NCI-H146 treated with DMSO at 0.1 percent for 48 hours (cell line): ENCODE measurements around the gene EFCAB5.
A peak's percentile ranks its signal among the peaks of the same experiment; 100 is the strongest.
"Not testable (repeated sequence)": the region's sequence is repeated elsewhere in the genome, so short reads cannot be mapped to it uniquely, and the experiment has no call there.

Source experiments
- DNase-seq: peaks from one replicate; lab custom pipeline; 2025; ENCODE audit not compliant: unreplicated experiment; lab: John Stamatoyannopoulos, UW

Gene EFCAB5

DNA sequence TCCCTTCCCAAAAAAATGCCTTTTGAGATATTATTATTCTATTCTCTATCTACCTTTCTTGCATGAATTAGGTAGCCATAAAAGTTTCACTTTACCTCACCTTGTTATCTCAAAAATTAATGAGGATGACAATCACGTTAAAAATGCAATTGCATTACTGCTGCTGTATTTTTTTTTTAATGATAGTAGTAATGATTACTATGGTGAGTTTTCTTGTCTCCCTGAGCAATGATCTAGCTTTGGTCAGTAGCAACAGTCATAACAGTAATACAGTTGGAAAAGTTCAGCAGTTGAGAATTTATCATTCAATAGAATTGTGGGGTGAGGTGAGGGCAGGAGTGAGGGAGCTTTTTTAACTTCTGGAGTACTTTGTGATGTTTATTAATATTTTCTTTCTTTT is at the start of gene EFCAB5:
Gene EFCAB5 (plus strand): TSS at position 301 of the 400 bp plus-strand sequence. CDS start 163 bp downstream, outside the sequence.
- DNase-seq, result no peak

DNA sequence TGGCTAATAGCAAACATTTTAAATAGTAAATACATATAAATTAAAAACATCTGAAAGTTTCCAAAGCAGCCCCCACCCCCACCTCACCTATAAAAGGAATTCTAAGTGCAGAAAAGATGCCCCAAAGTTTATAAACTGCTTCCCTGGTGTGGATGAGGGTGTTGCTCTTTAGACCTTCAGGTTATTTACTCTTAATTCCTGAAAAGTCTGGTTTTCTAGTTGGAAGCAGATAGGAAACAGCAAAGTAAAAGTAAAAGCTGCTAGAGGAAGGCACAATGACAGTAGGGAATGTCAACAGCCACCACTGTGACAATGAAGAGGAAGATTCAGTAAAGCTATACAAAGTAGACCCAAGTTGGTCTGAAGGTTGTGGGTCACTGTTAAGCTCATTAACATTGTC is 49.2 kb upstream of the EFCAB5 start:
- DNase-seq, result no peak

DNA sequence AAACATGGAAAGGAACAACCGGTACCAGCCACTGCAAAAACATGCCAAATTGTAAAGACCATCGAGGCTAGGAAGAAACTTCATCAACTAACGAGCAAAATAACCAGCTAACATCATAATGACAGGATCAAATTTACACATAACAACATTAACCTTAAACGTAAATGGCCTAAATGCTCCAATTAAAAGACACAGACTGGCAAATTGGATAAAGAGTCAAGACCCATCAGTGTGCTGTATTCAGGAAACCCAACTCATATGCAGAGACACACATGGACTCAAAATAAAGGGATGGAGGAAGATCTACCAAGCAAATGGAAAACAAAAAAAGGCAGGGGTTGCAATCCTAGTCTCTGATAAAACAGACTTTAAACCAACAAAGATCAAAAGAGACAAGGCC is 44.3 kb upstream of the EFCAB5 start:
- not testable (repeated sequence) for DNase-seq

DNA sequence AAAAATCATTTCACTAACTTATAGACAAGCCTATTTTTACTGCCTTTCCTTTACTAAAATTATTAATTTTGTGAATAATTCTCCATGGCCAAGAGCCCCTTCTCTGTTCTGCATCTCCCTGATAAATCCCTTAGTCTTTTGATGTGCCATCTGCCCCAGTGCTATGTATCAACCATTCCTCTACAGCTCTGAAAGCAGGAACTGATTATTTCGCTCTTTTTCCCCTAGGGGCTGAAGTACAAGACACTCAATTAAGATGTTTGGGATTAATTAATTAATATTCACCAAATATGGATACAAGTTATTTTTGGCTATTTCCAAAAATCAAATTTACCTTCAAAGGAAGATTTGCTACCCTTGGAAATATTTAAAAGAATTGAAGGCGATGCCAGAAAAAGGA is 38.0 kb upstream of the EFCAB5 start:
- DNase-seq, result no peak

DNA sequence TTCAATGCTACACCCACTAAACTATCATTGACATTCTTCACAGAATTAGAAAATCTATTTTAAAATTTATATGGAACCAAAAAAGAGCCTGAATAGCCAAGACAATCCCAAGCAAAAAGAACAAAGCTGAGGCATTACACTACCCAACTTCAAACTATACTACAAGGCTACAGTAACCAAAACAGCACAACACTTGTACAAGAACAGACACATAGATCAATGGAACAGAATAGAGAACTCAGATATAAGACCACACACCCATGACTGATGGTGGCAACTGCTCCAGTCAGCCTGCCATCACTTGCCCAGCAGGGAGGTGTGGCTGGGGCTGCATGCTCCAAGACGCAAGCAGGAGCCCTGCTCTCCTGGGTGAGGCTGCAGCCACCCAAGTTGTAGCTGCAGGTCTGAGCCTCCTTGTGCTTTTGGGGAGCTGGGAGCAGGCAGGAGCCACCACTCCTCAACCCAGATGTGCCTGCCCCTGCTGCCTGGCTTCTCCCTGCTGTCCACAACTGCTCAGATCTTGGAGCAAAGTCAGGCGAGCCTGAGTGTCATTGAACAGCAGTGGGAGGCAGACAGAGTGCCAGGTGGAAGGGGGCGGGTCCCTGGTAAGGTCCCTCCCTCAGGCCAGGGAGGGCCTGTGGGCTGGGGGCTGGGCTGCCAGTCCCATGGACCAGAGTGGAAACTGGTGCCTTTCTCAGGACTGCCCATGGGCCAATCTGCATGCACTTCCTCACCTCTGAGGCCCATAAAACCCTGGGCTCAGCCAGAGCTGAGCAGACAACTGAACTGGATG is 36.2 kb upstream of the EFCAB5 start:
- DNase-seq, result no peak

DNA sequence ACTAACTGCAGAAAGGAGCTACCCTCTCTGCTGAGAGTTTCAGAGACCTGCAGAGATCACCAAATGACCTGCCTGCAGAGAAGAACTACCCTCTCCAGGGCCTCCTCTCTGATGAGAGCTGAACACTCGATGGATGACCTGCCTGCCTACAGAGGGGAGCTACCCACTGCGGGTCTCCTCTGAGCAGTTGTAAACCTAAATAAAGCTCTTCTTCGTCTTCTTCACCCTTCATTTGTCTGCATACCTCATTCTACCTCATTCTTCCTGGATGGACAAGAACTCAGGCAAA is 35.6 kb upstream of the EFCAB5 start:
- no peak for DNase-seq

DNA sequence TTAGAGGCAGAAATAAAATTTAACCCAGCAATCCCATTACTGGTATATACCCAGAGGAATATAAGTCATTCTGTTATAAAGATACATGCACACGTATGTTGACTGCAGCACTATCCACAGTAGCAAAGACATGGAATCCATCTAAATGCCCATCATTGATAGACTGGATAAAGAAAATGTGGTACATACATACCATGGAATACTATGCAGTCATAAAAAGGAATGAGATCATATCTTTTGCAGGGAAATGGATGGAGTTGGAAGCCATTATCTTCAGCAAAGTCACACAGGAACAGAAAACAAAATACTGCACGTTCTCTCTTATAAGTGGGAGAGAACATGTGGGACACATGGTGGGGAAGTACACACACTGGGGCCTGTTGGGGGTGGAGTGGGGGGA is 34.5 kb upstream of the EFCAB5 start:
- DNase-seq, result no peak

DNA sequence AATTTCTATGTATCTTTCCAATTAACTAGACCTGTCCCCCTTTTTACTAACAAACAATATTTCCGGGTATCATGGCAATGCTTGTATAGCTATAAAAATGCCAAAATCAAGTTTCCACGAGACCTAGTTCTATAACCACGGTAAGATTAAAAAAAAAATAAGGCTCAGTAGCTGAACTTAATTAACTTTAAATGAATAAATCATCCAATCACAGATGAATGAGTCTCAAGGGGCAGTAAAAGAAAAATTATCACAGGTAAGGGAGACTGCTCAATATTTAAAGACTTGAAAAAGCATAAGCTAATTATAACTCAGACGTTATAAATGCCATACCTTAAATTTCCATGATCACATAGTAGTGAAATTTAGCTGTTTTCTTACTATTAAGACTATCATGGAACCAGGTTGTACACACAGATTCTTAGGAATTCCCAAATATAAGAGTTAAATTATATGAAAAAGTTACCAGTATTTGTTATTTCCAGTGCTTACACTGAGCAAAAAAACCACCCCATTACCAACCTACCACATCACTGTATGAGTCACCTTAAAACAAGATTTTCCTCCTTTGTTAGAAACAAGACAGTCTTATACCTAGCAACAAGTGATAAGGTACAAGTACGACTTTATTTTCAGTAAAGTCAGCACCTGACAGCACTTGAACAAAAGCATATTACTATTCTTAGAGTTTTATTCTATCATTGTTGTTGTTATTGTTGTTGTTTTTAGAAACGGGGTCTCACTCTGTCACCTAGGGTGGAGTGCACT is 32.0 kb upstream of the EFCAB5 start:
- DNase-seq, result no peak

DNA sequence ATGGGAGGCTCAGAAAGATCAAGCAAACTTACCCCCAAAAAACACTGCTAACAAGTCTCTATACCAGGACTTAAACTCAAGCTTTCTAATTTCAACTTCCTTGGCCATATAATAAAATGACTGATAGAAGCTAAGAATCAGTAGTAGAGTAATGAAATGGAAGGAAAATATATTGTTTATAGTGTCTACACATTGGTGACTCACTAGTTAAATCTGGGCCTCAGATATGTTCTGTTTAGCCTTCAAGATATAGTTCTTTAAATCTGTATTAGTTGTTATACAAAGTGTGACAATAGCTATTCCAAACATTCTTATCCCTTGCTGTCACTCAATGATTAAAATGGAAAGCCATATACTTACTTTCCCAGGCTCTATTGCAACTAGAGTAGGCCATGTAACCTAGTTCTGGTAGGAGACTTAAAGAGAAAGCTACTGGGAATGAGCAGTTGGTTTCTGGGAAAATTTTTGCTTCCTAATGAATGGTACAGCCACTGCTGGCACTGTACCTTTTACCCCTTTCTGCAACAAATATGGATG is 29.7 kb upstream of the EFCAB5 start:
- no peak for DNase-seq

DNA sequence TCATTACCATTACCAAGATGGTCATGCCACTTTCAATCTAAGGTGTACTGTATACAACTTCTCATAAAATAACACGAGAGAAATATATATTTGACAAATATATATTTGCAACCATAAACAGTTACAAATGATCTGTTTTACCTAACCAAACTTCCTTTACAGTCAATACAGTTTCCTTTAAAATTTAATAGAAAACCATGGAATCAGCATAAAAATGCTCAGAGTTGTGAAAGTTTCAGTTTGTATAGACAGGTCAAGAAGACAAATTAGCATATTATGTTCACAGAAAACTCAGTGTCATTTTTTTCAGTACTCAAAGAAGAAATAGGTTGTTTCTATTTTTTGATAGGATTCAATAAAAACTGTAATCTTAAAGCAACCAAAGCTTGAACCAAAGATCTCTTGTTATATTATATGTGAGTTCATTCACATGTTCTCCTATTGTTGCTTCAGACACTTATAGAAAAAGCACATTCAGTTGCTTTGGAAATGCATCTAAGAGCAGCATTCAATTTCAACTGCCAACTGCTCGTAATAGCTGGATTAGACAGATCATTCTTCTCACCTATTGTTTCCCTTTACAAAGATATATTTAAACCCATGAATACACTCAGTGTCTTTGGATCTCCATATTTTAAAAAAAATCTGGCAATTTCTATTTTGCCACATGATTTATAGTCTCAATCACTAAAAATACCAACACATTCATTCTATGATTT is 26.5 kb upstream of the EFCAB5 start:
- no peak for DNase-seq

DNA sequence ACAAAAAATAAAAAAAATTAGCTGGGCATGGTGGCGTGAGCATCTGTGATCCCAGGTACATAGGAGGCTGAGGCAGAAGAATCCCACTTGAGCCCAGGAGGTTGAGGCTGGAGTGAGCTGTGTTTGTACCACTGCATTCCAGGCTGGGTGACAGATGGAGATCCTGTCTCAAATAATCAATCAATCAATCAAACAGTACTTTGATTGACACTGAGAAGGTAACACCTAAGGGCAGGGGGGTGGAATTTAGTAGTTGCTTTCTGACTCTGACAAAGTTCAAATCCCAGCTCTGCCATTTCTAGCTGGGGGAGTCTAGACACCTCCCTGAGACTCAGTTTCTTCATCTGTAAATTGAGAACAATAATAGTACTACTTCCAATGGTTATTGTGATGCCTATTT is 23.4 kb upstream of the EFCAB5 start:
- DNase-seq, result no peak

DNA sequence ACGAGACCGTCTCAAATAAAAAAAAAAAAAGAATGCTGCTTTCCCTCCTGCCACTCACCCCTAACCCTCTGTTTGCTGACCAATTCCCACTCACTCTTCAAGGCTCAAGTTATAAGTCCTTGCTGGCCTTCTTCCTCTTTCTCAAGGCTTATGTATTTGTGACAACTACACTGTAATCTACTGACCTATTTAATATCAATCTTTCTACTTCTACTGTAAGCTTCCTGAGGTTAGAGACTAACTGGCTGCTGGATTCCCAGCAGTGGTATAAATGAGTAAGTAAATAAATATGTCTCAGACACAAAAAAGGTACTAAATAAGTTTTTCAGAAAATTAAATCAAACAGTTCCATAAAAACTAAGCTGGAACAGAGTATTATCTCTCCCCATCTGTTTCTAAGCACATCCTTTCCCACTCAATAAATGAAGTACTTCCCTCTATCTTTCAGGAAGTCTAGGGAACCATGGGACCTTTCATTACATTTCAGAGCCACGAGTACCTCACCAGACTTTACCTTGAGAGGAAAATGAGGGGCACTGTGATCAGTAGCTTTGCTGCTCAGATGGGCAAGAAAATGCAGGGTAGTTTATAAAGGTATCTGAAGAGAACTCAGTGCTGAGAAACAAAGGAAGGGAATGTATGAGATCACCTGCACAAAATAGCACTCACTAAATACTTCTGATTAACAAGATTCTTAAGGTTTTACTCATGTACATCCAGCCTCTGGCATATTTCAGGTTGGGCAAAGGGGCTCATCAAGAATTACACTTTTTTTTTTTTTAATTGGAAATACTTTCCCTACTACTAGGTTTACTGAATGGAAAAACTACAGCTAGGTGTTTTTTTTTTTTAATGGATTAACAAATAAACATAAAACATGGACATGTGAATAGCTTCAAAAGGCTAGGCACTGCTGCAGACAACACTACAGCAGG is 22.2 kb upstream of the EFCAB5 start:
- no peak for DNase-seq

DNA sequence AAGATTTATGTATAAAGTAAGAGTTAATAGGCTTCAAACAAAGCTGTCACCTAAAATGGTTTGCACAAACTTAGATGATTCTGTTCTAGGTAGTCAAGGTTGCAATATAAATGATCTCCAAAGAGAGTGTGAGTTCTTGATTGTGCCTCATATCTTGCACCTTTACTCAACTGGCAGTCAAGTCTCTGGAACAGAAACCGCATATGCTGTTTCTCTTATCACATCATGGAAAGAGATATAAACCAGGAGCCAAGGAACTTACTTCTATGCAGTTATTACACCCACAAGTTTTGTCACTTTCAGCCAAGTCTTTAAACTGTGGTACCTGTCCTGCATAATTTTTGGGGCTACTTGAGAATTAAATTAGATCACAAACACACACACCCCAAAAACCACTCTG is 16.6 kb upstream of the EFCAB5 start:
- DNase-seq, result no peak

DNA sequence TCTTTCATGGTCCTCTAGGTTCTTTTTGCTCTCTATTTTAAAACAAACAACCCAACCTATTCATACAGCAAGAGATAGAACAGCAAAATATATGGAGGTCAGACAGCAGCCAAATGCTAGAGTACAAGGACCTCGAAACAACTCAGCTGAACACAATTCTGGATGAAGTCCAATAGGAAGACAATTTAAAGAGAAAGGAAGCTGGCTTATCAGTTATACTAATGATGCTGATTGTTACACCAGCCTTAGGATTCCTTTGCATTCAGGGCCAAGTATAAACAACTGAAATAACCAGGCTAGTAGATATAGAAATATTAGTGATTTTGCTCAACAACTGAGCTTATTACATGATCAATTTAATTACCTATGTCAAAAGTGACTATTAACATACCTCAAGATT is 13.9 kb upstream of the EFCAB5 start:
- DNase-seq, result no peak

DNA sequence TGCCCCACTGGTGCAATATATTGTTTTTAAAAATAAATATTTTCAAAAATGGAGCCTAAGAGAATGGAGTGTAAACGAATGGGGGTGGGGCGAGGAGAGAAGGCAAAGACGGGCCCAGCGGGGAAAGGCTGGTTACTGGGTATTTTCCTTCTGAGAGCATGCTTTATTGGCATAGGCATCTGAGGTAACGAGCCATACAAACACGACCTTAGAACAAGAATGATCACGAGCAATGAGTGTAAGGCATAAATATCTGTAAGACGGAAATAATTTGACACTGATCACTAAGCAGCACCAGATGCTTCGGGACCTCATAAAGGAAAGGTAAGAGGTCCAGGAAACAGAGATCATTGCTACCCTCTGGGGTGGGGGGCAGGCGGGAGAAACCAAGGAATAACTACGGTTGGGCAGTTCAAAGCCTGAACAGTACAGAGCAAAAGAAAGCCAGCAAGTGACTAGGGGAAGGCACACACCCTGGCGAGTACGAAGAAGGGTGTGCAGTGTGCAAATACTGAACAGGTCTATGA is 12.4 kb upstream of the EFCAB5 start:
- DNase-seq, result peak; percentile 23

DNA sequence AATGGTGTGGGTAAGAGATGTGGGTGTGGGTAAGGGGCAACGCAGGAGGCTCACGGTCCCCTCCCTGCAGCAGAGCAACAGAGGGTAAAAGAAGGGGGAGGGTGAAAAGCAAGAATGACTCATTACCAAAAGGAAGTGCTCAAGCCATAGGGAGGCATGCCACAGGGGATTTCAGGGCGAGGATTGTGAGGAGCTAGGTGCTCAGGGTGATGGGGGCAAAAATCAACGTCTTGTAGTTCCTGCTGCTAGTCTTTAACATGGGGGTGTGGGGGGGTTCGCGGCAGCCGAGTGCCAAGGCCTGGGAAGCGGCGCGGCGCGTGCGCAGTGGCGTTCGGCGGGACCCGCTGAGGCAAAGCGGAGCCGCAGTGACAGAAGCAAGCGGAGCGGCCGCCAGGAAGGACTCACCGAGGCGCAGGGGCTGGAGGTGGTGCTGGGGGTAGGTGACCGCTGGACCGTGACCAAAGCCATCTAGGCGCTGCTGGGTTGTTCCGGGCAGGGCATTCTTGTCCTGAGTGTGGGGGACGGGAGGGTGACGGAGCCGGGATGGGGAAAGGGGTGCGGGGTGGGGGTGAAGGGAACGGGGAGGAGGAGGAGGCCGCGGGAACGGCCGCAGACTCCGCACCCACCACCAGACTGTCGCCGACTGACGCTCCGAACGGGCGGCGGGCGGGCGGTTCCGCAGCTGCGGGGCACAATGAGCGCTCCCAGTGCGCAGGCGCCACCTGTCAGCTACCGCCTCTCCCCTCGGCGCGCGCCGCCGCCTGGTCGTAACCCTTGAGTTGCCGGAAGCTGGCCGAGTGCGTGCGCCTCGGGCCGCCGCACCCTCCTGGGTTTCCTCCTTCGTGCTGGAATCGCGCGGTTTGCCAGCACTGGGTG is 11.7 kb upstream of the EFCAB5 start, which contains the start of gene SSH2:
Gene SSH2 (minus strand): TSS at position 696 of the 876 bp plus-strand sequence. CDS start 228 bp downstream, at position 468.
- peak; percentile 82 for DNase-seq

DNA sequence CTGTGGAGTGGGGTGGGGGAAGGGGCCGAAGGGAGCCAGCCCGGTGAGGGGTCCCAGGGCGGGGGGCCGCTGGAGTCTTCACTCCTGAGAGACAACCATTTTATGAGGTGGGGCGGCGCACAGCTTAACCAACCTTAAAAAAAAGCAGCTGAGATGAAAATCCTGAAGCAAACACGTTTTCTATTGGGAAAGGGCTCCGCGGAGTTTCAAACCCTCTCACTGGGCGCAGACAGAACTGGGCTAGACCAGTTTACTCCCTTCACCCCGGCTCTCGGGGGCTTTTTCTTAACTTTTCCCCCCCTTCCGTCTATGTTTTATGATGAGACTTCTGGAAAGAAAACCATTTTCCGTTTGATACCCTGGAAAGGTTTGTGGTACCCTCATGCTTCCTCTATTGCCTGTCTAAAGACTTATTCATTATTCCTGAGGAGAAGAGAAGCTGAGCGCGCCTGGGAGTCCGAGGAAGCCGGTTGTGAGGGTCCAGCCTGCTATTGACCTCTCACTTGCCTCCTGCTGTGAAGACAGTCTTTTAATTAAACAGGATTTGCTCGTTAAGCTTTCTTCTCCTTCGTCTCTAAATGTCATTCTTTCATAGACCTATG is 10.9 kb upstream of the EFCAB5 start:
- peak; percentile 57 for DNase-seq

DNA sequence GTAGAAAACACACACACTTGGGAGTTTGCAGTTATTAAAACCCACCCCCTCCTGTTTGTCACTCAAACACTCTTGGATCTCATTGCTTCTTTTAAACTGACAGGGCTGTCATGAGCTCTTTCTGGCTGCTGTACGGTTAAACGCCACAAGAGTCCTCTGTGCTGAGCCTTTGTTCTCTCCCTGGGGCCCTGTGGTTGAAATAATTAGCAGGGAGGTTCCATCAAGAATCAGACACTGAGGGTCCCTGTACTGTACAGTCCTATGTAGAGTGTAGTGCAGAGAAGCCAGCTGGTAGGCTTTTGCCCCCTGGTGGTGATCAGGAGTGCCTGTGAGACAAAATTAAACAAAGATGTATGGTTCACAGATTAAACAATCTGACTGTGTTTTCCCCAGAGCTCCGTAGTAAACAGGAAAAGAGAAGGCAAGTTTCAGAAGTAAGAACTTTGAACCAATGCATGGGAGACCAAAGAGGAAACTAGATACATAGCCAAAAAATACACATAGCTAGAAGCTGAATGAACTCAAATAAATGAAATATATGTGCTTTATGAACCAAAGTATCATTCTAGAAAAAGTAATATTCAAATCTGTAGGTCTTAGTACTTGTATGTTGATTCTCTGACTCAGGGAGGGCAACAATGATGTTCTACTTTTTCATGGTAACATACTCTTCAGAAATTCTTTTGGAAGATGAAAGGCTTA is 10.1 kb upstream of the EFCAB5 start:
- peak; percentile 95 for DNase-seq
